HFF-Myc (cell line): ENCODE results near the gene AQR.

Source experiments
- DNase-seq: peaks from one replicate; pipeline ENCODE4 v3.0.0-alpha.2; 2011; ENCODE audit warnings: low read depth; ENCODE audit errors: extremely low read depth
- H3K4me3 ChIP-seq: replicated peaks from 2 replicates; pipeline ENCODE4 v1.5.1; 2011; ENCODE audit warnings: low read depth, mild to moderate bottlenecking, control low read depth, low read length
- TF ChIP-seq, protein P1 (sequence below): IDR thresholded peaks from 2 replicates; pipeline ENCODE4 v1.5.1; 2012; ENCODE audit warnings: mild to moderate bottlenecking, low read depth, low read length, control low read depth; ENCODE audit errors: missing control alignments

Gene AQR

DNA sequence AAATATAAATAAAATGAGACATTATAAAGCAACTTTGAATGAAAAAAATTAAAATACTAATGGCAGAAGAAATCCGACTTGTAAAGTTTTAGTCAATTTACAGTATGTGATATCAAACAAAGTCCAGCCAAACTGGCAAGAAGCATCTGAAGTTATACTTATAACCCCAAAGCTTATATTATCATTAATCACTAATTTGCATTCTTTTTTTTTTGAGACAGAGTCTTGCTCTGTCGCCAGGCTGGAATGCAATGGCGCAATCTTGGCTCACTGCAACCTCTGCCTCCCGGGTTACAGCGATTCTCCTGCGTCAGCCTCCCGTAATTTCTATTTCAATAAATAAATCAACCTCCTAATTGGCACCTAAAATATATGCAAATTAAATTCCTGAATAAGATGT, 80.1 kb downstream of the AQR start:
- no peak for DNase-seq
- H3K4me3 ChIP-seq, result no peak overlapping the region
- TF ChIP-seq, protein P1, sequence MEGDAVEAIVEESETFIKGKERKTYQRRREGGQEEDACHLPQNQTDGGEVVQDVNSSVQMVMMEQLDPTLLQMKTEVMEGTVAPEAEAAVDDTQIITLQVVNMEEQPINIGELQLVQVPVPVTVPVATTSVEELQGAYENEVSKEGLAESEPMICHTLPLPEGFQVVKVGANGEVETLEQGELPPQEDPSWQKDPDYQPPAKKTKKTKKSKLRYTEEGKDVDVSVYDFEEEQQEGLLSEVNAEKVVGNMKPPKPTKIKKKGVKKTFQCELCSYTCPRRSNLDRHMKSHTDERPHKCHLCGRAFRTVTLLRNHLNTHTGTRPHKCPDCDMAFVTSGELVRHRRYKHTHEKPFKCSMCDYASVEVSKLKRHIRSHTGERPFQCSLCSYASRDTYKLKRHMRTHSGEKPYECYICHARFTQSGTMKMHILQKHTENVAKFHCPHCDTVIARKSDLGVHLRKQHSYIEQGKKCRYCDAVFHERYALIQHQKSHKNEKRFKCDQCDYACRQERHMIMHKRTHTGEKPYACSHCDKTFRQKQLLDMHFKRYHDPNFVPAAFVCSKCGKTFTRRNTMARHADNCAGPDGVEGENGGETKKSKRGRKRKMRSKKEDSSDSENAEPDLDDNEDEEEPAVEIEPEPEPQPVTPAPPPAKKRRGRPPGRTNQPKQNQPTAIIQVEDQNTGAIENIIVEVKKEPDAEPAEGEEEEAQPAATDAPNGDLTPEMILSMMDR, result no peak

DNA sequence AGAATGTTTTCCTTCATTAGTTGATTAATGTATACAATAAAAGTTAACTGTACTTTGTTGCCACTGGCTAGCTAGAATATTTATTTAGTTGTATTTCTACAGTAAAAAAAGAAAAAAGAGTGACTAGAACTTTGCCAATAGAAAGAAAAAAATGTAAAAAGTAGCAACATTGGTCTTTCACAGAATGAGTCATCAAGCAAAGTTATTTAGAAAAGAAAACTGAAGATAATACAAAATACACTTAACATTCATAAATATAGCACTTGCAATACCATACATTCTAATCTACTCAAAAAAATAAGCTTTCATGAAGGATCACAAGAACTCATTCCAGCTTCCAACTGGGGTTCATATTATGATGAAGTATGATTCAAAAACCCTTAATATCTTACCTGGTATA, 83.4 kb downstream of the AQR start:
- TF ChIP-seq, protein P1, result no peak
- H3K4me3 ChIP-seq, result no peak overlapping the region
- DNase-seq, result no peak

DNA sequence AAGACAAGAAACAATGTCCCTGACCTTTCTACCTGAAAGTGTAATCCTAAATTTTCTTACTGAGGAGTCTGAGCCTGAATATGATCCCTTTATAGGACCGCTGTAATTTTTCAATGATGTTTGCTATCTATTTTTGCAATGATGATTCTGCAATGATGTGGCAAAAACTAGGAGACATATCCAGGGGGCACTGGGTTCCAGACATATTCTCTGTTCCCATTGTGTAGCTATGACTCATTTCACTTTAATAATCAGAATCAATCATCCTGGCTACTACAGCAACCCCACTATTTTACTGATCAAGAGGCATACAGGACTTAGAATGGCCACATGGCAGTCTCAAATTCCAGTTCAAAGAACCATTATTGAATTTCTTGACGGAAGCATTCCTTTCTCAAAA, 85.9 kb downstream of the AQR start:
- TF ChIP-seq, protein P1, result no peak
- H3K4me3 ChIP-seq, result no peak overlapping the region
- no peak for DNase-seq

DNA sequence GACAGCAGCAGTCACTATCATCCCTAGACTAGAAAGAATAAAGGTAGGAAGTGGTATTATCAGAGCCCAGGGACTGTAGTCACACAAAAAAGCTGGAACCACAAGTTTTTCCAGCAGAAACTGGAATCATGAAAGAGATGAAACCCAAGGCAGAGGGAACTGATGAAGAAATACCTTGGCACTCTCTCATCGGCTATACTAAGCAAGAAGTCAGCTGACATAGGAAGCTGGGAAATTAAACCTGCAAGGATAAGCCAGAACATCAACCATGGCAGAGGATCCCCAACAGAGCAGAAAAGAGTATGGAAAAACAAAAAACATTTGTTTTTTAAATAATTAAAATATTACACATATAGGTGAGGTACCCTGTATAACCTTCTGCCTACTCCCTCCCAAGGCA, 86.5 kb downstream of the AQR start:
- TF ChIP-seq, protein P1, result no peak
- DNase-seq, result no peak

DNA sequence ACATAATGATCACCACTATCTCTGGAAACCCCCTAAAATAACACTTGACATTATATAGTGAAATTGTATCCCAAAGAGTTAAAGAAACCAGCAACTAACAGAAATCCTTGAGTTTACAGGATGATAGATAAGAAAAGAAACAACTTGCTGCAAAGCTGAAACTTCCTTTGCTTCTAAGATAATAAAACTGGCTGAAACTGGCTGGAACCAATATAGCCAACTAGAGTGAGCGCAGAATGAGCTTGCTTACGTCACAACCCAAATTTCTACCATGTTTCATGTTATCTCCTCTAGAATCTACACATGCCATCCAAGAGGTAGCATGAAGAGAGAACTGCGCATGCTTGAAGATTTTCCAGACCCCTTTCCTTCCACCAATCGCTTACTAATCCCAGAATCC, 90.4 kb downstream of the AQR start:
- H3K4me3 ChIP-seq, result no peak overlapping the region
- no peak for DNase-seq
- TF ChIP-seq, protein P1, result no peak

More for the DNA sequence above, 86.5 kb downstream of the AQR start:
- no peak overlapping the region for H3K4me3 ChIP-seq

DNA sequence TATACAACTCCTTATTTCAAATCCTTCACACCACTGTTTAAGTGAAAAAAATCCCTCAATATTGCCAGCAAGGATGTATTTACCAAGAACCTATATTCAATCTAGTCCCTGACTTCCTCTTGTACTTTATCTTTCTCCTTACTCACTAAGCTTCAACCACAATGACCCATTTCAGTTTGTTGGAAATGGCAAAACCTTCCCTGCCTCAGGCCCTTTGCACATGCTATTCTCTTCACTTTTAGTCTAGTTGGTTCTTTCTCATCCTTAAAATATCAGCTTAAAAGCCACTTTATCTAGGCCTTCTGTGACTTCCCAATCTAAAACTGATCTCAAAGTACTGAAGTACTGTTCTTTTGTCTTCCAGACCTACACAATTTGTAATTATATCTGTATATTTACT, 92.9 kb downstream of the AQR start:
- DNase-seq, result no peak
- TF ChIP-seq, protein P1, result no peak

DNA sequence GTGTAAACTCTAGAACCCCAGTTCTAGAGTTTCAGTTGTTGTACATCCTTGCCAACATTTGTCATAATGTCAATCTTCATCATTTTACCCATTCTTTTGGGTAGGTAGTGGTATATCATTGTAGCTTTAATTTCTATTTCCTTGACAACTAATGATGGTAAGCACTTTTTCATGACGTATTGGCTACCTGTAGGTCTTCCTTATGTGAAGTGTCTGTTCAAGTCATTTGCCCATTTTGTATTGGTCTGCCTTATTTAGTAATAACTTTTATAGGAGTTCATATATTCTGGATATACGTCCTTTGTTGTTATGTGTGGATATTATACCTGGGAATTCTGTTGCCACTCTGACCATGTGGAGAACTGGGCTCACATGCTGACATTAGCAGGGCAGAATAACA, 100.4 kb downstream of the AQR start:
- TF ChIP-seq, protein P1, result no peak
- no peak overlapping the region for H3K4me3 ChIP-seq
- no peak for DNase-seq

More for the DNA sequence above, 92.9 kb downstream of the AQR start:
- H3K4me3 ChIP-seq, result no peak overlapping the region
